BLaER1 (cell line): ENCODE measurements around the gene UGT2B15.
"Not testable (repeated sequence)": the region's sequence is repeated elsewhere in the genome, so short reads cannot be mapped to it uniquely, and the experiment has no call there.

ENCODE experiments used
- H3K27ac ChIP-seq: shearing (Covaris generic); formaldehyde crosslinking; 2 replicates; pipeline ENCODE4 v1.8.1; 2022
- H3K27me3 ChIP-seq: shearing (Covaris generic); formaldehyde crosslinking; 2 replicates; pipeline ENCODE4 v1.8.1; 2022
- H3K36me3 ChIP-seq: shearing (Covaris generic); formaldehyde crosslinking; 2 replicates; pipeline ENCODE4 v1.8.1; 2022
- H3K4me1 ChIP-seq: shearing (Covaris generic); formaldehyde crosslinking; 2 replicates; pipeline ENCODE4 v1.8.1; 2022
- H3K4me2 ChIP-seq: shearing (Covaris generic); formaldehyde crosslinking; 2 replicates; pipeline ENCODE4 v1.8.1; 2022
- H3K4me3 ChIP-seq: shearing (Covaris generic); formaldehyde crosslinking; 2 replicates; pipeline ENCODE4 v1.8.1; 2022
- H3K9ac ChIP-seq: shearing (Covaris generic); formaldehyde crosslinking; 2 replicates; pipeline ENCODE4 v1.8.1; 2022
- H3K9me3 ChIP-seq: shearing (Covaris generic); formaldehyde crosslinking; 2 replicates; pipeline ENCODE4 v1.8.1; 2022
- H4K20me1 ChIP-seq: shearing (Covaris generic); formaldehyde crosslinking; 2 replicates; pipeline ENCODE4 v1.8.1; 2022
- Cebpa-rat ChIP-seq: shearing (Covaris generic); IDR thresholded peaks from 2 replicates; pipeline ENCODE4 v1.8.1; 2022

The UGT2B15 gene

DNA sequence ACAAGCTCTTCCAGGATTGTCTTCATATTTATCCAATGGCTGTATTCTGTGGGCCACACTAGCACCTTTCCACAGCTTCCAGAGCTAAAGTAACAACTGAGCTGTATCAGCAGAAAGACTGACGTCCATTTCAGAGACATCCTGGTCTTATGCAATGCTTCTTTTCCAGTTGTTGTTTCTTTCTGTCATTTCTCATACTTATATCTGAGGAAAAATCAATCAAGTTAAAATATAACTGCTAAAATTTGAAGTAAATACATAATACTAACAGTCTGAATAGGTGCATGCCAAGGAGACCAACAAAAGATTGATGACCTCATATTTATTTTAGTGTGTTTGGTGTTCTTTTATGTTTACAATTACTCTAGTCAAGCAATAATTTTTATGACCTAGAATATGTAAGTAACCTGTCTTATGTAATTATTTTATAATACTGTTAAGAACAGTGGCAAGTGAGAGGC is at the start of gene UGT2B15:
Gene UGT2B15 (minus strand): TSS at position 174 of the 461 bp plus-strand sequence. CDS start 34 bp downstream, at position 140.
- not testable (repeated sequence) for H3K9ac ChIP-seq, H3K27me3 ChIP-seq, H3K4me2 ChIP-seq, H4K20me1 ChIP-seq, H3K36me3 ChIP-seq, H3K9me3 ChIP-seq, H3K4me3 ChIP-seq, H3K4me1 ChIP-seq, H3K27ac ChIP-seq

DNA sequence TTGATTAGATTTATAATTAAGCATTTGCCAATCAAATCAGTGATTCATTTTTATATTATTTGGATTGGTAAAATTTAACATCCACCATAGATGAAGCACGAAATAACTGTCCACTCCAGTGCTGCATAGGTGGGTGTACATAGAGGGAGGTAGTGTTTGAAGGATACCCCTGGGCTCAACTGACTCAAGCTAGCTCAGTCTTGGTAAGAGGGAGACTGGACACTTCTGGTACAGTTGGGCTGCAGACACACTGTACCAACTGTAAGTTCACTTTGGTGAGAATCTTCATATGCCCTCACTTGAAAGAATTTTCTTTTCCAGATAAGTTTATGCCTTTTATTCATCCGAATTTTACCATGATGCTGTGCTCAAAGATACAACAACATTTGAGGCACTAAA is 48.6 kb upstream of the UGT2B15 start:
- Histone ChIP-seq H4K20me1 (no peaks in the 10 kb centered on the region), H3K27ac (no peak overlapping the region), H3K9me3 (0 out of 2 replicates have a peak, but pooled peaks cover 4% of the 10 kb centered on the region), H3K36me3 (no peaks in the 10 kb centered on the region), H3K4me1 (no peaks in the 10 kb centered on the region), H3K4me3 (no peak overlapping the region), H3K9ac (no peak overlapping the region), H3K4me2 (no peak overlapping the region), H3K27me3 (no peaks in the 10 kb centered on the region)
- no peak for TF ChIP-seq Cebpa-rat

- no peaks in the 10 kb centered on the region for H4K20me1 ChIP-seq
- no peak overlapping the region for H3K4me2 ChIP-seq
- H3K36me3 ChIP-seq = no peaks in the 10 kb centered on the region
- no peak overlapping the region for H3K9ac ChIP-seq
- no peaks in the 10 kb centered on the region for H3K4me1 ChIP-seq
- no peak for TF ChIP-seq Cebpa-rat
- H3K27ac ChIP-seq = no peak overlapping the region
- 0 out of 2 replicates have a peak, but pooled peaks cover 4% of the 10 kb centered on the region for H3K9me3 ChIP-seq
- no peaks in the 10 kb centered on the region for H3K27me3 ChIP-seq
- no peak overlapping the region for H3K4me3 ChIP-seq
These were observed 48.1 kb upstream of the UGT2B15 start for GRCh38 chr4:68718447-68719074.

DNA sequence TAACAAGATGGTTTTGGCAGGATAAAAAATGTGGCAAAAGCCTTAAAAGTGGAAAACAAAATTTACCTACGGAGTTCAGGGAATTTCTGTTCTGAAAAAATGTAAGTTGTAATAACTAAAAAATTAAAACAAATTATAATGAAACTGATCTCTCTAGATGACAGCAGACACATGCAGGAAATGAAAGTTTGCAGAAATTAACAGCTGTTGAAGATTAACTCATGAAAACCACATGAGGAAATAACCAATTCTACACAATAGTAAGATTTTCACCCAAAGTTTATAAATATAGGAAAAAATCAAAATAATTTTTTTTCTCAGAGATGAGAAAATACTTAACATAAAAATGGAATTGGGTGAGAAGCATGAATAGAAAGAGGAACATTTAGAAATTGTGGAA is 47.5 kb upstream of the UGT2B15 start:
- Histone ChIP-seq H3K4me1 (no peaks in the 10 kb centered on the region), H3K9me3 (0 out of 2 replicates have a peak, but pooled peaks cover 4% of the 10 kb centered on the region), H3K9ac (no peak overlapping the region), H4K20me1 (no peaks in the 10 kb centered on the region), H3K4me2 (no peak overlapping the region), H3K4me3 (no peak overlapping the region), H3K36me3 (no peaks in the 10 kb centered on the region), H3K27me3 (no peaks in the 10 kb centered on the region), H3K27ac (no peak overlapping the region)
- TF ChIP-seq Cebpa-rat = no peak

GRCh38 chr4:68714400-68714799 is 43.9 kb upstream of the UGT2B15 start:
- Histone ChIP-seq H3K36me3 (no peaks in the 10 kb centered on the region), H3K27me3 (no peaks in the 10 kb centered on the region), H4K20me1 (no peaks in the 10 kb centered on the region), H3K9me3 (no peaks in the 10 kb centered on the region), H3K4me1 (no peaks in the 10 kb centered on the region), H3K9ac (no peak overlapping the region), H3K4me3 (no peak overlapping the region), H3K27ac (no peak overlapping the region), H3K4me2 (no peak overlapping the region)
- TF ChIP-seq Cebpa-rat = no peak

GRCh38 chr4:68712207-68712606 is 41.8 kb upstream of the UGT2B15 start:
- Histone ChIP-seq H3K27ac (no peak overlapping the region), H3K4me1 (no peaks in the 10 kb centered on the region), H3K36me3 (no peaks in the 10 kb centered on the region), H3K9me3 (no peaks in the 10 kb centered on the region), H3K4me2 (no peak overlapping the region), H4K20me1 (no peaks in the 10 kb centered on the region), H3K9ac (no peak overlapping the region), H3K27me3 (no peaks in the 10 kb centered on the region), H3K4me3 (no peak overlapping the region)
- no peak for TF ChIP-seq Cebpa-rat

DNA sequence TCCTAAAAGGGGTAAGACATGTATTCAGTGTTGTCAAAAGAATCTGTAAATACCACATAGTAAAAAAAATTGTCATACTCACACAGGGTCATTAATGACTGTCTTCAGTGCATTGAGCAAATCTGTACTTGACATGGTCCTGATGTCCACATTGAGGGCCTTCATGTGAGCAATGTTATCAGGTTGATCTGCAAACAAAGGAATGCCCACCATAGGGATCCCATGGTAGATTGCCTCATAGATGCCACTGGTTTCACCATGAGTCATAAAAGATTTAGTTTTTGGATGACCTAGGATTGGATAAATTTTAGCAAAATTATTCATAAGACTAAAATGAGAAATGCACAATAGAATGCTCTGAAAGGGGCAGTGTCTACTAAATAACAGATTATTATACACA is 38.1 kb upstream of the UGT2B15 start:
- no peaks in the 10 kb centered on the region for H3K4me1 ChIP-seq
- no peak overlapping the region for H3K4me3 ChIP-seq
- TF ChIP-seq Cebpa-rat = no peak
- H3K27ac ChIP-seq = no peak overlapping the region
- H3K4me2 ChIP-seq = no peak overlapping the region
- no peaks in the 10 kb centered on the region for H3K9me3 ChIP-seq
- H3K36me3 ChIP-seq = no peaks in the 10 kb centered on the region
- H3K27me3 ChIP-seq = no peaks in the 10 kb centered on the region
- no peaks in the 10 kb centered on the region for H4K20me1 ChIP-seq
- no peak overlapping the region for H3K9ac ChIP-seq

DNA sequence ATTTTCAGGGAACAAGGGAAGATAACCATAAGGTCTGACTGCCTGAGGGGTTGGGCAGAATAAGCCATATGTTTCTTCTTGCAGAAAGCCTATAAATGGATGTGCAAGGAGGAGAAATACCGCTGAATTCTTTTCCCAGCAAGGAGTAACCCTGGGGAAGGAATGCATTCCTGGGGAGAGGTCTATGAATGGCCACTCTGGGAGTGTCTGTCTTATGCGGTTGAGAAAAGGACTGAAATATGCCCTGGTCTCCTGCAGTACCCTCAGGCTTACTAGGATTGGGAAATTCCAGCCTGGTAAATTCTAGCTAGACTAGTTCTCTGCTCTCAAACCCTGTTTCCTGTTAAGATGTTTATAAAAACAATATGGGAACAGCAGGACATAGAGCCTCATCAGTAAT is 32.7 kb upstream of the UGT2B15 start:
- H3K9ac ChIP-seq, H3K9me3 ChIP-seq, H3K27me3 ChIP-seq: not testable (repeated sequence)

DNA sequence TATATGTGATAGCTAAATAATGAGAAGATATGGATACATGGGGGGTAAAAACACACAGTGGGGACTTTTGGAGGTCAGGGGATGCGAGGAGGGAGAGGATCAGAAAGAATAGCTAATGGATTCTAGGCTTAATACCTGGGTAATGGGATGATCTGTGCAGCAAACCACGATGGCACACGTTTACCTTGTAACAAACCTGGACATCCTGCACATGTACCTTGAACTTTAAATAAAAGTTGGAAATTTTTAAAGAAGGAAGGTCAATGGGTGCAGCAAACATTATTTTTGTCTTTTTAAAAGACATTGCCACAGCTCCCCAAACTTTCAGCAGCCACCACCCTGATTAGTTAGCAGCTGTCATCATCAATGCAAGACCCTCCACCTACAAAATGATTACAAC is 29.7 kb upstream of the UGT2B15 start:
- H3K27ac ChIP-seq = no peak overlapping the region
- no peaks in the 10 kb centered on the region for H3K4me1 ChIP-seq
- no peak for TF ChIP-seq Cebpa-rat
- no peak overlapping the region for H3K4me3 ChIP-seq
- no peaks in the 10 kb centered on the region for H3K36me3 ChIP-seq
- H3K27me3 ChIP-seq = no peaks in the 10 kb centered on the region
- H3K9ac ChIP-seq = no peak overlapping the region
- no peak overlapping the region for H3K4me2 ChIP-seq
- no peaks in the 10 kb centered on the region for H3K9me3 ChIP-seq
- H4K20me1 ChIP-seq = no peaks in the 10 kb centered on the region

More for the DNA sequence above, 32.7 kb upstream of the UGT2B15 start:
- H3K27ac ChIP-seq, H3K36me3 ChIP-seq, H3K4me3 ChIP-seq, H4K20me1 ChIP-seq, H3K4me1 ChIP-seq, H3K4me2 ChIP-seq: not testable (repeated sequence)

- no peak overlapping the region for H3K4me3 ChIP-seq
- H3K36me3 ChIP-seq = no peaks in the 10 kb centered on the region
- H3K9ac ChIP-seq = no peak overlapping the region
- no peaks in the 10 kb centered on the region for H3K4me1 ChIP-seq
- no peak overlapping the region for H3K27ac ChIP-seq
- peaks cover 13% of the 10 kb centered on the region for H3K9me3 ChIP-seq
- H4K20me1 ChIP-seq = no peaks in the 10 kb centered on the region
- no peaks in the 10 kb centered on the region for H3K27me3 ChIP-seq
- no peak overlapping the region for H3K4me2 ChIP-seq
- TF ChIP-seq Cebpa-rat = no peak
These were observed 23.0 kb upstream of the UGT2B15 start for GRCh38 chr4:68693325-68694075.
